Measurements from ENCODE around the gene CORO7.
A peak's percentile ranks its signal among the peaks of the same experiment; 100 is the strongest.

Gene CORO7

GRCh38 chr16:4414187-4414917, 2.0 kb downstream of the CORO7 start:
- H3K4me3 ChIP-seq (replicated peaks; ENCODE audit: insufficient read depth, low read length), result peak overlapping the region; percentile 83

GRCh38 chr16:4412854-4413253, 3.5 kb downstream of the CORO7 start:
- no peaks in the 10 kb centered on the region for H3K27me3 ChIP-seq (ENCODE audit: insufficient read depth, poor library complexity, severe bottlenecking)
- TF ChIP-seq REST (IDR thresholded peaks at IDR 0.05; ENCODE audit: insufficient replicate concordance, low read depth), result no peak
- no peak for TF ChIP-seq POLR2AphosphoS5 (IDR thresholded peaks at IDR 0.05; ENCODE audit: low read depth)
- TF ChIP-seq CTCF (IDR thresholded peaks at IDR 0.05; ENCODE audit: insufficient read depth, low read length), result no peak
- no peak for TF ChIP-seq GABPA (IDR thresholded peaks at IDR 0.05; ENCODE audit: low read depth)
- TF ChIP-seq SPI1 (IDR thresholded peaks at IDR 0.05; ENCODE audit: borderline replicate concordance, low read depth), result no peak
- DNase-seq (ENCODE audit: low read depth in 1 of 2, low spot score in 1 of 2), result no peak
- H3K4me3 ChIP-seq (replicated peaks; ENCODE audit: insufficient read depth, low read length), result no peak overlapping the region
- H3K27ac ChIP-seq (replicated peaks), result no peak overlapping the region

More at GRCh38 chr16:4414187-4414917, 2.0 kb downstream of the CORO7 start:
- no peak for DNase-seq (ENCODE audit: low read depth in 1 of 2, low spot score in 1 of 2)
- H3K27ac ChIP-seq (replicated peaks), result peak overlapping the region; percentile 83
- no peaks in the 10 kb centered on the region for H3K27me3 ChIP-seq (ENCODE audit: insufficient read depth, poor library complexity, severe bottlenecking)
- TF ChIP-seq CTCF (IDR thresholded peaks at IDR 0.05; ENCODE audit: insufficient read depth, low read length) (no peak), REST (IDR thresholded peaks at IDR 0.05; ENCODE audit: insufficient replicate concordance, low read depth) (no peak), SPI1 (IDR thresholded peaks at IDR 0.05; ENCODE audit: borderline replicate concordance, low read depth) (no peak), POLR2AphosphoS5 (IDR thresholded peaks at IDR 0.05; ENCODE audit: low read depth) (no peak), GABPA (IDR thresholded peaks at IDR 0.05; ENCODE audit: low read depth) (no peak)

- no peak for DNase-seq (ENCODE audit: low read depth in 1 of 2, low spot score in 1 of 2)
- Histone ChIP-seq H3K27ac (replicated peaks) (no peak overlapping the region), H3K27me3 (ENCODE audit: insufficient read depth, poor library complexity, severe bottlenecking) (no peaks in the 10 kb centered on the region), H3K4me3 (replicated peaks; ENCODE audit: insufficient read depth, low read length) (no peak overlapping the region)
- no peak for TF ChIP-seq CTCF (IDR thresholded peaks at IDR 0.05; ENCODE audit: insufficient read depth, low read length)
- TF ChIP-seq REST (IDR thresholded peaks at IDR 0.05; ENCODE audit: insufficient replicate concordance, low read depth), result no peak
- TF ChIP-seq SPI1 (IDR thresholded peaks at IDR 0.05; ENCODE audit: borderline replicate concordance, low read depth), result no peak
Observed at GRCh38 chr16:4412159-4412558, 4.2 kb downstream of the CORO7 start.

All from HL-60 (cell line).